Effector memory CD8-positive, alpha-beta T cell (primary cell): ENCODE results near the gene RUFY3.
"Not testable (repeated sequence)": the region's sequence is repeated elsewhere in the genome, so short reads cannot be mapped to it uniquely, and the experiment has no call there.

ENCODE experiments used
- ATAC-seq: fragments of 150-1000 bp; cut with Tn5 transposase; replicated peaks from 2 replicates; pipeline ENCODE4 v1.10.0; 2021; ENCODE audit warnings: mild to moderate bottlenecking, moderate library complexity
- DNase-seq, 3 experiments: peaks; one replicate each; pipeline ENCODE4 v3.0.0; 2021
- H3K27ac Mint-ChIP-seq, 2 donors: one replicate each; pipeline ENCODE4 v1.8.0; 2022; ENCODE audit warnings: mild to moderate bottlenecking in 2 of 2, mixed read lengths in 2 of 2, moderate library complexity in 2 of 2
- H3K27me3 Mint-ChIP-seq, 2 donors: one replicate each; pipeline ENCODE4 v1.8.0; 2022; ENCODE audit warnings: mixed read lengths in 2 of 2
- H3K36me3 Mint-ChIP-seq: one replicate; pipeline ENCODE4 v1.8.0; 2022; ENCODE audit warnings: mild to moderate bottlenecking, moderate library complexity, mixed read lengths; ENCODE audit not compliant: insufficient read depth
- H3K4me1 Mint-ChIP-seq, 2 donors: one replicate each; pipeline ENCODE4 v1.8.0; 2022; ENCODE audit warnings: low read depth in 2 of 2, mixed read lengths in 2 of 2
- H3K4me3 Mint-ChIP-seq, 2 donors: one replicate each; pipeline ENCODE4 v1.8.0; 2022; ENCODE audit warnings: mild to moderate bottlenecking in 2 of 2, mixed read lengths in 2 of 2, moderate library complexity in 2 of 2
- H3K9me3 Mint-ChIP-seq, 2 donors: one replicate each; pipeline ENCODE4 v1.8.0; 2022; ENCODE audit warnings: mixed read lengths in 2 of 2

Gene RUFY3

DNA sequence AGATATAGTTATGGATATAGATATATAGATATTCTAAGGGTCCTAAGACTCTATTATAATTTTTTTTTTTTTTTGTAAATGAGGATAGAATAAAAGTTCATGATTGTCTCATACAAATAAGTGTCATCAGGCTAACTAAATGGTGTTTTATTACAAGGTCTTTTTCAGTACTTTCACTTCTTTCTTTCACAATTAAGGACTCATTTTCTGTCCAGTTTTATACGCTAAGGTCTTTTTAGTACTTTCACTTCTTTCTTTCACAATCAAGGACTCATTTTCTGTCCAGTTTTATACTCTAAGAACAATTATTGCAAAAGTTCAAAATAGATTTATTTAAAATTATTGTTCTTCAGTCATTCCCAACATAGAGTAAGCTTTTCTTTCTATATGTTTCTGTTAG is 32.7 kb downstream of the RUFY3 start:
- Mint-ChIP-seq H3K27ac (no peak overlapping the region), H3K4me1 (peaks cover 12 to 16% of the 10 kb centered on the region in 2 donors), H3K4me3 (no peak overlapping the region), H3K36me3 (no peaks in the 10 kb centered on the region), H3K9me3 (no peaks in the 10 kb centered on the region), H3K27me3 (no peaks in the 10 kb centered on the region)
- ATAC-seq (no peak), DNase-seq (no peak)

DNA sequence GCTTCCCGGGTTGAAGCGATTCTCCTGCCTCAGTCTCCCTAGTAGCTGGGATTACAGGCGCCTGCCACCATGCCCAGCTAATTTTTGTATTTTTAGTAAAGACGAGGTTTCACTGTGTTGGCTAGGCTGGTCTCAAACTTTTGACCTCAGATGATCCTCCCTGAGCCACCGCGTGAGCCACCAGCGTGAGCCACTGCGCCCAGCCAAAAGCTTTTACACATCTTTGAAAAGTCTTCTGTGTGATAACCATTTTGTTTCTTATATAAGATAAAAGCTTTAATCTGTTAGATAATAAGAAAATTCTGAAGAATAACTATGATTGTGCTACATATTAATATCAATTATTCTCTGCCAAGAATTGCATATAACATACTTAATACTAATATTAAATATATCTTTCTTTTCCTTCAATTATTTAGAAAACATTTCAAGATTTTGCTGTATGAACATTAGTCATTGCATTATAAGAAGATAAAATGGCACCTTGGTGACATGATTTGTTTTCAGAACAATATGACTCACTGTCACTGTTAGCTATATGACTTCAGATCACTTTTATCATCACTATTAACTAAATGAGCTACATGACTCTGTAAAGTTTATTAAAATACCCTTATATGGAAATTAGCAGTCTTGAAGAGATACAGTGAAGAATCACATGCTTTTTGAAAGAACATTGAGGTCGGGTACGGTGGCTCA is 33.4 kb downstream of the RUFY3 start:
- ATAC-seq, result no peak
- no peaks in the 10 kb centered on the region for H3K9me3 Mint-ChIP-seq
- H3K4me3 Mint-ChIP-seq, result no peak overlapping the region

DNA sequence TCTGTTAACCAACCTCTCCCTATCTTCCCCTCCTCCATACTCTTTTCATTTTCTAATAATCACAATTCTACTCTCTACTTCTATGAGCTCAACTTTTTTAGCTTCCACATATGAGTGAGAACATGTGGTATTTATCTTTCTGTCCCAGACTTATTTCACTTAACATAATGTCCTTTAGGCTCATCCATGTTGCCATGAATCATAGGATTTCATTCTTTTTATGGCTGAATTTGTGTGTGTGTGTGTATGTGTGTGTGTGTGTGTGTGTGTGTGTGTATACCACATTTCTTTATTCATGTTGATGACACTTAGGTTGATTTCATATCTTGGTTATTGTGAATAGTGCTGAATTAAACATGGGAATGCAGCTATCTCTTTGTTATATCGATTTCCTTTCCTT is 37.4 kb downstream of the RUFY3 start:
- H3K36me3 Mint-ChIP-seq, result no peaks in the 10 kb centered on the region
- no peak for DNase-seq
- H3K4me3 Mint-ChIP-seq, result peak overlapping the region; percentile 23 to 42
- H3K27ac Mint-ChIP-seq, result peak overlapping the region in 1 of 2 donors; percentile 81
- H3K9me3 Mint-ChIP-seq, result no peaks in the 10 kb centered on the region
- ATAC-seq, result no peak
- no peaks in the 10 kb centered on the region for H3K27me3 Mint-ChIP-seq
- peaks cover 11 to 18% of the 10 kb centered on the region in 2 donors for H3K4me1 Mint-ChIP-seq

More for the DNA sequence above, 33.4 kb downstream of the RUFY3 start:
- DNase-seq, result no peak
- peaks cover 17 to 22% of the 10 kb centered on the region in 2 donors for H3K4me1 Mint-ChIP-seq
- no peaks in the 10 kb centered on the region for H3K27me3 Mint-ChIP-seq
- no peaks in the 10 kb centered on the region for H3K36me3 Mint-ChIP-seq
- no peak overlapping the region for H3K27ac Mint-ChIP-seq

DNA sequence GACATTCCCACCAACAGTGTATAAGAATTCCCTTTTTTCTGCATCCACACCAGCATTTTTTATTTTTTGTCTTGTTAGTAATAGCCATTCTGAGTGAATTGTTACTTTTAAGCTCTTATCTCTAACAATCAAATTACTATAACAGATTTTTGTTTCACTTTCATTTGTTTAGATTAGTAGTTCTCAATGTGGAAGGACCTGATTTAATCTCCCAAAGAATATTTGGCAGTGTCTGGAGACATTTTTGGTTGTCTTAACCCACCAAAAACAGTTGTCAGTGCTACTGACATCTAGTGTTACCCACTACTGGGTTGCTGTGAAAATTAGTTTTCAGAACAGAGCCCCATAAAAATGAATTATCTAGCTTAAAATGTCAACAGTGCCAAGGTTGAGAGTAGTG is 37.9 kb downstream of the RUFY3 start:
- peaks cover 11 to 18% of the 10 kb centered on the region in 2 donors for H3K4me1 Mint-ChIP-seq
- H3K9me3 Mint-ChIP-seq, result no peaks in the 10 kb centered on the region
- DNase-seq, result no peak
- H3K4me3 Mint-ChIP-seq, result peak overlapping the region; percentile 23 to 42
- no peaks in the 10 kb centered on the region for H3K36me3 Mint-ChIP-seq
- H3K27me3 Mint-ChIP-seq, result no peaks in the 10 kb centered on the region
- ATAC-seq, result peak; percentile 17
- H3K27ac Mint-ChIP-seq, result peak overlapping the region in 1 of 2 donors; percentile 81

DNA sequence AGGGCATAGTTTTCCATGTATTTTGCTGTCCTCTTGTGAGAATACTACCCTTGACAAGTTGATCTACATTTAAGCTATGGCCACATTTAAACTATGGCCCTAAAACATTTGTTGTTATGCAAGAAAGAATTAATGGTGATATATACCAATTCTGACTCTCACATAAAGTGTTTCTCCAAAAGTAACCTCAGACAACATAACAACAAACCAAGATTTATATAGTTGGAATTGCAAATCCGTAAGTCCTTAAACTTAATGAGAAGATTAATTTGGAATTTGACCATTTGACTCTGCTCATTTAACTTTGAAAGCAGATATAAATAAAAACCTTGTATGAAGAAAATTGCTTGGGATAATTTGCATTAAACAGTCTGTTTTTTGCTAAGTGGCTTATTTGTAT is 38.9 kb downstream of the RUFY3 start:
- H3K4me1 Mint-ChIP-seq, result peaks cover 11 to 18% of the 10 kb centered on the region in 2 donors
- no peak overlapping the region for H3K4me3 Mint-ChIP-seq

DNA sequence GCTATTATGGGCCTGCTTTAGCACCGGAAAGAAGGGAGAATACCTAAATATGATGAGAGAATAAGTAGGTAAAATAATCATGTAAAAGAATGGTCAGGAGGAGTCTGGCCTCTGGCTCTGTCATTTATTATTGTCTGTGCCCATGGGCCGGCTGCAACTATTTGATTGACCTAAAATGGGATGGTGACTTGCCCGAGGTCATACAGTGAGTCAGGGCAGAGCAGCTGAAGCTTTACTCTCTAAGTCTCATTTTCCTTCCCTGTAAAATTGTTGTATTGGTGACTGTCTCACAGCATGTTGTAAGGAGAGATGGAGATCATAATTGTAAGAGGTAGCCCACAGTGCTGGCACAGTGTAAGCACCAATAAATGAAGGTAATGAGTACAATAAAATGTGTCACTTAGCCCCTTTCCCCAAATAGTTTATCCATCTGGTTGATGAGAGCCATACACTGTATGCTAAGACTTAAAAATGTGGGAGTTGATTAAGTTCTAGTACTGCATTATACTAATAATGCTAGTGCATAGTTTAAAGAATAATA is 39.6 kb downstream of the RUFY3 start:
- no peak for DNase-seq
- H3K27ac Mint-ChIP-seq, result no peak overlapping the region
- H3K4me1 Mint-ChIP-seq, result peaks cover 11 to 18% of the 10 kb centered on the region in 2 donors
- ATAC-seq, result no peak
- no peak overlapping the region for H3K4me3 Mint-ChIP-seq
- H3K9me3 Mint-ChIP-seq, result no peaks in the 10 kb centered on the region
- no peaks in the 10 kb centered on the region for H3K27me3 Mint-ChIP-seq
- peaks cover 9% of the 10 kb centered on the region for H3K36me3 Mint-ChIP-seq

More for the DNA sequence above, 38.9 kb downstream of the RUFY3 start:
- no peak for ATAC-seq
- H3K27ac Mint-ChIP-seq, result no peak overlapping the region
- H3K36me3 Mint-ChIP-seq, result peaks cover 2% of the 10 kb centered on the region
- DNase-seq, result no peak
- H3K9me3 Mint-ChIP-seq, result no peaks in the 10 kb centered on the region
- H3K27me3 Mint-ChIP-seq, result no peaks in the 10 kb centered on the region

DNA sequence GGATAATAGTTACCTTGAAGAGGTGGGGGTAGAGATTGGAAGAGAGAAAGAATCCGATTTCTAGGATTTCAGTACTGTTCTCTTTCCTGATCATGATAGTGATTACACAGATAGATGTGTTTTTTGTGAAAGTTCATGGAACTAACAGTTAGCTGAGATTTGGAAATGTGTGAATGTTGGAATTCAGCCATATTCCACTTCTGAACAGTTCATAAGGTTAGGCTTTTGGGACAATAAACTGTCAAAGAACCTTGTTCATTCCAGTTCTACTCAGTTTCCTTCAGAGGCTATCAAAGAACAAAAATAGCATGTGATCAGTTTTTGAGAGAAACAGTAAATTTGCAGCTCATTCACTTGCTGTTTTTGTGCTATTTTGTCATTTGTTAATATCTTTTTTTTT is 43.6 kb downstream of the RUFY3 start:
- H3K27ac Mint-ChIP-seq, result no peak overlapping the region
- peaks cover 0 to 2% of the 10 kb centered on the region in 2 donors for H3K4me1 Mint-ChIP-seq
- H3K4me3 Mint-ChIP-seq, result no peak overlapping the region
- peaks cover 23% of the 10 kb centered on the region for H3K36me3 Mint-ChIP-seq
- no peak for DNase-seq
- ATAC-seq, result no peak
- H3K9me3 Mint-ChIP-seq, result no peaks in the 10 kb centered on the region
- no peaks in the 10 kb centered on the region for H3K27me3 Mint-ChIP-seq

DNA sequence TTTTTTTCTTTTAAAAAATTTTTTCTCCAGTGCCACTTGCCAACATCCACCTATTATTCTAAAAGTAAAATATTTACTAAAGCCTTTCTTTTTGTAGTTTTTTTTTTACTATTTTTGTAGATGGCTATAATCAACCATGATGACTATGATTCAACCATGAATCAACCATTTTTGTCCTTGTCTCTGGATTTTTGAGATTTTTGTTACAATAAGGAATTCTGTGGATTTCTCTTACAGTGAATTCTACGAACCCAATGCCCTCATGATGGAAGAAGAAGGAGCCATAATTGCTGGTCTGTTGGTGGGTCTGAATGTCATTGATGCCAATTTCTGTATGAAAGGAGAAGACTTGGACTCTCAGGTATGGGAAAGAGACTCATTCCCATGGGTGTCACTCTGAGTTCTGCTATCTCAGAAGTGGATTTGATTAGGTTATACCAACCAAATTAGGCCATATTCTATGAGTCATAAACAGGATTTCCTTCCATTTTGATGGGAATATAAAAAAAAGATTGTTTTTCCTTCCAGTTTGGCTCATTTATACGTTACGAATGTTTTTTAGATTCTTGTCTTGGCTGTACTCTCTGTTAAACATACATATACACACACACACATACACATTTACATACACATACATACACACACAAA is 46.7 kb downstream of the RUFY3 start:
- no peak for DNase-seq
- Mint-ChIP-seq H3K27me3 (no peaks in the 10 kb centered on the region), H3K9me3 (no peaks in the 10 kb centered on the region)

DNA sequence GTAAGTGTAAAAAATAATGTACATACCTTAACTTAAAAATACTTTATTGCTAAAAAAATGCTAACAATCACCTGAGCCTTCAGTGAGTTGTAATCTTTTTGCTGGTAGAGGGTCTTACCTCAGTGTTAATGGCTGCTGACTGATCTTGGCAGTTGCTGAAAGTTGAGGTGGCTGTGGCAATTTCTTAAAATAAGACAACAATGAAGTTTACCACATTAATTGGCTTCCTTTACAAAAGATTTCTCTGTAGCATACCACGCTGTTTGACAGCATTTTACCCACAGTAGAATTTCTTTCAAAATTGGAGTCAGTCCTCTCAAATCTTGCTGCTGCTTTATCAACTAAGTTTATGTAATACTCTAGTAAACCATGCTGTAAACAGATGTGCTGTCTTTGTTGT is 47.6 kb downstream of the RUFY3 start:
- H3K27ac Mint-ChIP-seq, H3K4me3 Mint-ChIP-seq, ATAC-seq: not testable (repeated sequence)

More for the DNA sequence above, 46.7 kb downstream of the RUFY3 start:
- Mint-ChIP-seq H3K4me1 (no peaks in the 10 kb centered on the region), H3K36me3 (peaks cover 25% of the 10 kb centered on the region), H3K27ac (no peak overlapping the region), H3K4me3 (no peak overlapping the region)
- ATAC-seq, result no peak

DNA sequence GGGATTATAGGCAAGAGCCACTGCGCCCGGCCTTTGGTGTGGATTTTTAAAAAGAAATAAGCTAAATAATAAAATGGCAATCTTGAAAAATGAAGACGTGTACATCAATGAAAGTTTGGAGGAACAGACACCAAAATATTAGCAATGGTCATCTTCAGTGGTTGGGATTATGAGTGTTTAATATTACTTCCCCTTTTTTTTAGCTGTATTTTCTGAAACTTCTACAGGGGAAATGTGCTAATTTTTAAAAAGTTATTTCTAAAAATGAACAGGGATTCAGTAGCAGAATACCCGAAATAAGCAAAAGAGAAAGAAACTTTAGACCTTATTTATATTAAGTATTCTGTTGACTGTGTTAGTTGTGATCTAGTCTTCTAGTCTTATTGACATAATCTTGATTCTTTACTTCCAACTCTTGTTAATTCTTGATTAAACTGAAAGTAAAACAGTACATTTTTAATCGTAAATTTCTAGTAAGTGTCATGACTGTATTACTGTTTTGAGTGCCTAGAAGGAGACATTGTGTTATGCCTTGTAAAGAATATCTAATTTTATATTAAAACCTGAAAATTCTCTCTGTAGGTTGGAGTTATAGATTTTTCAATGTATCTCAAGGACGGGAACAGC is 51.3 kb downstream of the RUFY3 start:
- Mint-ChIP-seq H3K4me1 (no peaks in the 10 kb centered on the region), H3K27ac (no peak overlapping the region), H3K9me3 (no peaks in the 10 kb centered on the region), H3K4me3 (no peak overlapping the region), H3K27me3 (no peaks in the 10 kb centered on the region), H3K36me3 (peaks cover 15% of the 10 kb centered on the region)
- no peak for DNase-seq
- ATAC-seq, result no peak

More for the DNA sequence above, 47.6 kb downstream of the RUFY3 start:
- not testable (repeated sequence) for H3K9me3 Mint-ChIP-seq, H3K4me1 Mint-ChIP-seq, DNase-seq, H3K27me3 Mint-ChIP-seq
- H3K36me3 Mint-ChIP-seq, result peaks cover 25% of the 10 kb centered on the region

DNA sequence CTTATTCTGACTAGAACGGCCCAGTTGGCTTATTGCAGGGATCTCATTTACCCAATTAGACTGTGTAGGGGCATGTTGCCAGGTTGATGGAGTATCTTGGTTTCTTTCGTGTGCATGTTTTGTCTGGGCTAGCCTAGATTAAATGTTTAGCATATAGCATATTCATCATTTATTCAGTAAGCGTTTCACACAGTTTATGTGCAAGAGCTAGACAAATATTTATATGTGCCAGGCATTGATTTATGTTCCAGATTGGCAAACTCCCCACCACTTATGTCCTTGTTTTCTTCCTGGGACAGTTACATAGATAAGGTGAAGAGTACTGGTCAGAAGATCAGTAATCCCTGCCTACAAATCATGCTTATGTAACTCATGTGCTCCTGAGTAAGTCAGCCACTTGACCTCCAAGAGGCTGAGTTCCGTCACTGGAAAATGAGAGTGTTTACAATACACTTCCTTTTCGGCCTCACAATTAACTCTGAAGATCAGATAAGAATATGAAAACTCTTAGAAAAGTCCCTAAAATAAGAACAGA is 57.2 kb downstream of the RUFY3 start:
- no peak overlapping the region for H3K27ac Mint-ChIP-seq
- H3K36me3 Mint-ChIP-seq, result peaks cover 23% of the 10 kb centered on the region
- no peaks in the 10 kb centered on the region for H3K9me3 Mint-ChIP-seq
- no peak for ATAC-seq
- no peaks in the 10 kb centered on the region for H3K4me1 Mint-ChIP-seq
- H3K27me3 Mint-ChIP-seq, result no peaks in the 10 kb centered on the region
- no peak for DNase-seq
- H3K4me3 Mint-ChIP-seq, result no peak overlapping the region

DNA sequence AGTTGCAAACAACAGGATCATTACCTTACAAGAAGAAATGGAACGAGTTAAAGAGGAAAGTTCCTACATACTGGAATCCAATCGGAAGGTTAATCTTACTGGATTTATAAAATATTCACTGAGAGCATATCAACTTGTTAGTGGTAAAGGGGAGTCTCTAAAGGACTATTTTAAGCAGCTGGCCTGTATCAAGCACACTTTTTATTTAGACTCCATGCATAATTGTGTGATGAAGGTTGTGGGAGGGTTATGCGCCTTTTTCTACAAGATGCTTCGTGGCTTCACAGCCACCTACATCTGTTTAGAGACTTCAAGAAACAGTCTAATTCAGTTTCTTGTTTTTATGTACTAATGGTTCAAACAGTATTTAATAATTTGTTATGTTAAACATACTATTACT is 61.3 kb downstream of the RUFY3 start:
- ATAC-seq, result no peak
- Mint-ChIP-seq H3K36me3 (peaks cover 32% of the 10 kb centered on the region), H3K27ac (no peak overlapping the region), H3K4me1 (no peaks in the 10 kb centered on the region), H3K27me3 (no peaks in the 10 kb centered on the region), H3K9me3 (no peaks in the 10 kb centered on the region), H3K4me3 (no peak overlapping the region)
- no peak for DNase-seq

DNA sequence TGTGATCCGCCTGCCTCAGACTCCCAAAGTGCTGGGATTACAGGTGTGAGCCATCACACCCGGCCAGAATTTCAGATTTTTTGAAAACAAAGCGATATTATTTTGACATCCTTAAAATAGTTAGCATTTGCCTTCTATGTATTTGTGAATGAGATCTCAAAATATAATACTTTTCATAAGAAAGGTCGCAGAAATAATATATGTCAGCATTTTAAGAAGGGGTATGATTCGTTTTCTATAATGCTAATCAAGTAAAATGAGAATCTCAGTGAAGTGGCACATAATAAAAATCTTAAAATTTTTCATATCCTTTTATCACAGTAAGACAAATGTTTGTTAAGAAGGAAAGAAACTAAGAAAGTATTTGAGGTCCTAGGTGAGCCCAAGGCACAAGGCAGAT is 65.7 kb downstream of the RUFY3 start:
- no peaks in the 10 kb centered on the region for H3K9me3 Mint-ChIP-seq
- H3K36me3 Mint-ChIP-seq, result peaks cover 23% of the 10 kb centered on the region
- no peak for ATAC-seq
- no peaks in the 10 kb centered on the region for H3K27me3 Mint-ChIP-seq
- no peak for DNase-seq
- no peaks in the 10 kb centered on the region for H3K4me1 Mint-ChIP-seq
- no peak overlapping the region for H3K27ac Mint-ChIP-seq
- H3K4me3 Mint-ChIP-seq, result no peak overlapping the region
